Measurements from ENCODE around the gene C1orf210. TPM values are rescaled to one million over a fixed set of nuclear protein-coding genes. Genes with fewer than 3 reads are reported as not detected.

Gene C1orf210
- total and polyA plus RNA-seq, 2 experiments from 2014 or later, result 32.3 to 47.4 TPM

DNA sequence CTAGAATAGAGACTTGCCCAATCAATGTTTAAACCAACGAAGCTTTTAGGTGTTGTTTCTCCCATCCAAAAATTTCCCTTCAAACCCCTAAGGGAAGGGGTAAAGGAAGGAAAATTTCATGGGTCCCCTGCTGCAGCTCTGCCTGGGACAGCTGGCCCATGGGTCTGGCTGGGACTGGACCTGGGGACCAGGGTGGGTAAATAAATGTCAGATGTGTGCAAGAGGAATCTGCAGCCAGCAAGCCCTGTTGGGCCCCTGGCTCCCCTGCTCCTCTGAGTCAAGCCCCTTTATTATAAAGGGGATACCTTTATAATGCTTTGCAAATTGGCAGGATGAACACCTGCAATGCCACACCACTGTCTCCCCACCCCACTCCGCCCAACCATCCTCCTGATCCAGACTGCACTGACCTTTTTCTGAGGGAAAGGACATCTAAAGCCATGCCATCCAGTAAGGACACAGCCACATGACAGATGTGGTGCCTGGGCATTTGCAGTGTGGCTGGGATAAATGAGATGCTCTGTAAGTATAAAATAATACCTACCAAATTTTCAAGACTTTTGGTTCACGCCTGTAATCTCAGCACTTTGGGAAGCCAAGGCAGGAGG, 17.5 kb downstream of the C1orf210 start:
- 87% methylated on average over 3 of the region's 3 CpGs for WGBS (ENCODE audit: low lambda C conversion rate, missing lambda C conversion rate)
- Histone ChIP-seq H3K9me3 (ENCODE audit: low read depth) (peaks cover 5% of the 10 kb centered on the region), H3K4me3 (no peak overlapping the region), H3K4me2 (no peak overlapping the region), H3K4me1 (ENCODE audit: insufficient read depth) (peaks cover 12% of the 10 kb centered on the region), H2AFZ (no peak overlapping the region), H3K27me3 (no peaks in the 10 kb centered on the region), H3K79me2 (peaks cover 5% of the 10 kb centered on the region), H3K36me3 (replicated peaks; ENCODE audit: insufficient read depth, low read depth) (no peaks in the 10 kb centered on the region), H4K20me1 (ENCODE audit: insufficient read depth, poor library complexity, severe bottlenecking) (no peaks in the 10 kb centered on the region), H3K27ac (peak overlapping the region; percentile 39), H3K9me2 (replicated peaks; ENCODE audit: insufficient read depth) (no peaks in the 10 kb centered on the region)
- no peak for DNase-seq (ENCODE audit: low spot score)
- no peak for TF ChIP-seq EZH2 (IDR thresholded peaks at IDR 0.05; ENCODE audit: borderline replicate concordance)
- TF ChIP-seq, protein P1, sequence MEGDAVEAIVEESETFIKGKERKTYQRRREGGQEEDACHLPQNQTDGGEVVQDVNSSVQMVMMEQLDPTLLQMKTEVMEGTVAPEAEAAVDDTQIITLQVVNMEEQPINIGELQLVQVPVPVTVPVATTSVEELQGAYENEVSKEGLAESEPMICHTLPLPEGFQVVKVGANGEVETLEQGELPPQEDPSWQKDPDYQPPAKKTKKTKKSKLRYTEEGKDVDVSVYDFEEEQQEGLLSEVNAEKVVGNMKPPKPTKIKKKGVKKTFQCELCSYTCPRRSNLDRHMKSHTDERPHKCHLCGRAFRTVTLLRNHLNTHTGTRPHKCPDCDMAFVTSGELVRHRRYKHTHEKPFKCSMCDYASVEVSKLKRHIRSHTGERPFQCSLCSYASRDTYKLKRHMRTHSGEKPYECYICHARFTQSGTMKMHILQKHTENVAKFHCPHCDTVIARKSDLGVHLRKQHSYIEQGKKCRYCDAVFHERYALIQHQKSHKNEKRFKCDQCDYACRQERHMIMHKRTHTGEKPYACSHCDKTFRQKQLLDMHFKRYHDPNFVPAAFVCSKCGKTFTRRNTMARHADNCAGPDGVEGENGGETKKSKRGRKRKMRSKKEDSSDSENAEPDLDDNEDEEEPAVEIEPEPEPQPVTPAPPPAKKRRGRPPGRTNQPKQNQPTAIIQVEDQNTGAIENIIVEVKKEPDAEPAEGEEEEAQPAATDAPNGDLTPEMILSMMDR (IDR thresholded peaks at IDR 0.05; ENCODE audit: poor library complexity), result no peak
- TF ChIP-seq EZH2phosphoT487 (IDR thresholded peaks at IDR 0.05; ENCODE audit: low read depth, severe bottlenecking, unreplicated experiment), result no peak

DNA sequence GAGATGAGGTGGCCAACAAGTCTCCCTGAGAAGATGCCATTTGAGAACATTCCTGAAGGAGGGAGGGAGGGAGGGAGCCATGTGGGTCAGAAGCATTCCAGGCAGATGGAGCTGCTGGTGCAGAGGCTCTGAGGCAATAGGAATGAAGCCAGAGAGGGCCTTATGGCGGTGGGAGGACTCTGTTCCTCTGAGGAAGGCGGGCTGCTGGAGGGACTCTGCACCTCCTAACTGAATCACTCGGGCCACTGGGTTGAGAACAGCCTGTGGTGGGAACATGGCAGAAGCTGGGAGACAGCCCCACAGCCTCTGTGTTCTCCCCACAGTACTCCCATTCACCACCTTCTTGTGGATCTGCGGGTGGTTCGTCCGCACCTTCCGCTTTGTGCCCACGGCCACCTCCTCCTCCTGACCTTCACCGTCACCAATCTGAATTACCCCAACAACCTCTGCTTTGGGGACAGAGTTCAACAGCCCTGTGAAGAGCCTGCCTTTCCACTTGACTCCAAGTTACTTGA, 18.0 kb downstream of the C1orf210 start:
- no peak overlapping the region for H2AFZ ChIP-seq

DNA sequence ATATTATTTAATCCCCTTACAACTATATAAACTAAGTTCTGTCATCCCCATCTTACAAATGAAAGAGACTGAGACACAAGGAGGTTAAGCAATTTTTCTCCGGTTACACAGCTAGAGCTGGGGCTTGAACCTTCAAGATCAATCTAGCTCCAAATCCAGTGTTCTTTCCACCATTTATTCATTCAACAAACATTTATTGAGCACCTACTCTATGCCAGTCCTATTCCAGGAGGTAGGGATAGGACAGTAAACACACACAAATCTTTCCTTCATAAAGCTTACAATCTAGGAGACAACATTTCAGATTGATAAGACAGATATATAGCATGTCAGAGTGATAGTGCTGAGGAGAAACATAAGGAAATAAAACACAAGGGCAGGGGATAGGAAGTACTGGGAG, 18.5 kb downstream of the C1orf210 start:
- Histone ChIP-seq H3K27ac (no peak overlapping the region), H3K9me3 (ENCODE audit: low read depth) (peaks cover 5% of the 10 kb centered on the region), H3K36me3 (replicated peaks; ENCODE audit: insufficient read depth, low read depth) (no peaks in the 10 kb centered on the region), H3K27me3 (no peaks in the 10 kb centered on the region), H3K4me2 (no peak overlapping the region), H3K79me2 (peaks cover 3% of the 10 kb centered on the region), H2AFZ (no peak overlapping the region), H3K9me2 (replicated peaks; ENCODE audit: insufficient read depth) (no peaks in the 10 kb centered on the region), H3K4me3 (no peak overlapping the region), H4K20me1 (ENCODE audit: insufficient read depth, poor library complexity, severe bottlenecking) (no peaks in the 10 kb centered on the region), H3K4me1 (ENCODE audit: insufficient read depth) (peaks cover 12% of the 10 kb centered on the region)
- 93% methylated on average over 1 of the region's 1 CpG for WGBS (ENCODE audit: low lambda C conversion rate, missing lambda C conversion rate)
- TF ChIP-seq EZH2 (IDR thresholded peaks at IDR 0.05; ENCODE audit: borderline replicate concordance) (no peak), EZH2phosphoT487 (IDR thresholded peaks at IDR 0.05; ENCODE audit: low read depth, severe bottlenecking, unreplicated experiment) (no peak)
- TF ChIP-seq, protein P1 (IDR thresholded peaks at IDR 0.05; ENCODE audit: poor library complexity), result no peak
- DNase-seq (ENCODE audit: low spot score), result no peak

More for the DNA sequence above, 18.0 kb downstream of the C1orf210 start:
- Histone ChIP-seq H3K27me3 (no peaks in the 10 kb centered on the region), H3K79me2 (peaks cover 5% of the 10 kb centered on the region), H3K4me2 (no peak overlapping the region), H3K4me1 (ENCODE audit: insufficient read depth) (peaks cover 12% of the 10 kb centered on the region), H3K4me3 (no peak overlapping the region), H3K36me3 (replicated peaks; ENCODE audit: insufficient read depth, low read depth) (no peaks in the 10 kb centered on the region), H3K27ac (peak overlapping the region; percentile 39), H3K9me2 (replicated peaks; ENCODE audit: insufficient read depth) (no peaks in the 10 kb centered on the region), H3K9me3 (ENCODE audit: low read depth) (peaks cover 5% of the 10 kb centered on the region), H4K20me1 (ENCODE audit: insufficient read depth, poor library complexity, severe bottlenecking) (no peaks in the 10 kb centered on the region)
- WGBS (ENCODE audit: low lambda C conversion rate, missing lambda C conversion rate), result 81% methylated on average over 9 of the region's 9 CpGs
- TF ChIP-seq, protein P1 (IDR thresholded peaks at IDR 0.05; ENCODE audit: poor library complexity), result no peak
- no peak for TF ChIP-seq EZH2phosphoT487 (IDR thresholded peaks at IDR 0.05; ENCODE audit: low read depth, severe bottlenecking, unreplicated experiment)
- no peak for TF ChIP-seq EZH2 (IDR thresholded peaks at IDR 0.05; ENCODE audit: borderline replicate concordance)
- DNase-seq (ENCODE audit: low spot score), result peak; percentile 46
